Hematopoietic multipotent progenitor cell treated with erythropoietin and hydrocortisone succinate and interleukin-3 and kit ligand, for 4 days (in vitro differentiated cells): ENCODE results near the gene ARPC2.
A peak's percentile ranks its signal among the peaks of the same experiment; 100 is the strongest.
"Not testable (repeated sequence)": the region's sequence is repeated elsewhere in the genome, so short reads cannot be mapped to it uniquely, and the experiment has no call there.

Experiments used
- DNase-seq: peaks from one replicate; pipeline ENCODE4 v3.0.0-alpha.2; 2015

The ARPC2 gene

GRCh38 chr2:218216674-218217359 is at the start of gene ARPC2:
Gene ARPC2 (plus strand): TSS chr2:218217189. CDS start chr2:218217471, 282 bp downstream.
- peak; percentile 98 for DNase-seq

DNA sequence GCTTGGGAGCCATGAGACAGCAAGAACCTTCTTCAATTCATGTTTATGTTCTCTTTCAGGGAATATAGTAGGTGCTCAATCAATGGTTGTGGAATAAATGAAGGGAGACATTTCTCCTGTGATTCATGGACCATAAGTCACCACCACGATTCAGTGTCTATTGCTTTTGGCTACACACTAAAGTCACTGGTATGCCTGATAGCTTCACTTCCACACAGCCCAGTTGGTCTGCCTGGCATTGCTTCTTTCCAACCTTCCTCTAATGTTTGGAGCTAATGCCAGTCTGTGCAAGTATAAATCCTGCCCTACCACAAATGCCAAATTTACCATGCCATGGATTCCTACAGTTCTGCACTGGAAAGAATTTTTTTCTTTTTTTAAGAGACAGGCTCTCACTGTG is 49.0 kb upstream of the ARPC2 start:
- DNase-seq: no peak

DNA sequence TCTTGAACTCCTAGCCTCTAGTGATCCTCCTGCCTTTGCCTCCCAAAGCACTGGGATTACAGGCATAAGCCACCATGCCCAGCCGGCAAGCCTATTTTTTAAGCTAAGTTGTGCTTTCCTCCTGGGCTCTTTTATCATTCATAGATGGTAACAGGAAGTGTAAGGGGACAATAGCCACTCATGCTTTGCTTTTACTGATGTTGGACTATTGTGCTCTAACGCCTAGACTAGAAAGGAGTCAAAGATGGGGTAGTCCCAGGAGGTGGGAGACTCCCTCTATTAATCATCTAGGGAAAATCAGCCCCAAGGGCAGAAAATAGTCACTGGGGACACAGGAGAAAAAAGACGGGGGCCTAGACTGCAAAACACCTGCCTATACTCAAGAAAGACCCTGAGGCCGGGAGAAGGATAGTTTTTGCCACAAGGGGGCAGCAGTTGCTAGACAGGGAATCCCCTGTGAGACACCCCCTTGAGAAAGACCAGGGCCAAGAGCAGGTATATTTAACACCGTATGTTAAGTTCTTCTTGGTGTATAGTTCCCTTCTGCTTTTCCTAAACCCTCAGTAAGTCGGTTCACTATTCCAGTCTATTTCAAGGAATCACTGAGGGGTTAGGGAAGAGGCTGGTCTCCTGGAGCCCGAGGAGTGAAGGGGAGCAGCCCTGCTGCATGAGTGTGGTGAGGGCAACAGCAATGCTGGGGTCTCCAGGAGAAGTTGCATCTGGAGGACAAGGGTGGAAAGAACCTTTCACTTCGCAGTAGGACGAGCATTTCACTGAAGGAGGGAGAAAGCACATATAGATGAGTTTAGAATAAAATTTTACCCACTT is 48.1 kb upstream of the ARPC2 start:
- peak; percentile 81 for DNase-seq

- DNase-seq: no peak
Measured at GRCh38 chr2:218169757-218170546, 47.0 kb upstream of the ARPC2 start.

DNA sequence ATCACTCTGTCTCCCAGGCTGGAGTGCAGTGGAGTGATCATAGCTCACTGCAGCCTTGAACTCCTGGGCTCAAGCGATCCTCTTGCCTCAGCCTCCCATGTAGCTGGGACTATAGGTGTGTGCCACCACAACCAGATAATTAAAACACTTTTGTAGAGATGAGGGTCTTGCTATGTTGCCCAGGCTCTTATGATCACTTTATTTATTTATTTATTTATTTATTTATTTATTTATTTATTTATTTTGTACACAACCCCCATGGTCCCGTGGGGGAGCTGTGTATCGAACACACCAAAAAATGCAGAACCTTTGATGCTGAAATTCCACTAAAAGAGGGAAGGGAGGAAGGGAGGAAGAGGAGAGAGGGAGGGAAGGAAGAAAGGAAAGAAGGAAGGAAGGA is 45.2 kb upstream of the ARPC2 start:
- DNase-seq: not testable (repeated sequence)

- DNase-seq: no peak
Measured at GRCh38 chr2:218172845-218173244, 44.1 kb upstream of the ARPC2 start.

DNA sequence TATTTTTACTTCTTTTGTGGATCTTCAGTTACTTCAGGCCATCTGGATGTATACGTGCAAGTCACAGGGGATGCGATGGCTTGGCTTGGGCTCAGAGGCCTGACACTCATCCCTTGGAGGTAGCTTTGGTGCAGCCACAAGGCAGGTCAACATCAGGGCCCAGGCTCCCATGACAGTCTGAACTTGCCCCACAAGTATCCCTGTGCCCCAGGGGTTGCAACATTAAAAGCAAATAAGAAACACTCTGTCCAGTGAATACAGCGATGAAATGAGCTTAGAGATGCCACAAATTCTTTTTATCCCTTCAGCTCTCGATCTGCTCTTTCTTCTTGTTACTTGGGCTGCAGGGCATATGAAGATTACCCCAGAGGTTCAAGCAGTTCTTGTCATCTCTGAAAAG is 37.2 kb upstream of the ARPC2 start:
- DNase-seq: no peak

- DNase-seq: no peak
Measured at GRCh38 chr2:218180467-218181114, 36.4 kb upstream of the ARPC2 start.

DNA sequence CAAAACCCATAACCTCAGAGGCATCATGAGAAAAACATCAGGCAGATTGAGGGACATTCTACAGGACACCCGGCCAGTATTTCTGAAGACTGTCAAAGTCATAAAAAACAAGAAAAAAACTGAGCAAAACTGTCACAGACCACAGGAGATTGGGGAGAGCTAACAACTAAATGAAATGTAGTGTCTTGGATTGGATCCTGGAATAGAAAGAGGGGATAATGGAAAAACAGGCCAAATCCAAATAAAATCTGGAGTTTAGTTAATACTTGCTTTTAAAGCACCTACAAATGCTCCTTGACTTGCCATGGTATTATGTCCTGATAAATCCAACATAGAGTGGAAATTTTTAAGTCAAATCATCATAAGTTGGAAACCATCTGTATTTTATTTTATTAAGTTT is 32.7 kb upstream of the ARPC2 start:
- DNase-seq: no peak

- peak; percentile 90 for DNase-seq
Measured at GRCh38 chr2:218186355-218186766, 30.6 kb upstream of the ARPC2 start.

DNA sequence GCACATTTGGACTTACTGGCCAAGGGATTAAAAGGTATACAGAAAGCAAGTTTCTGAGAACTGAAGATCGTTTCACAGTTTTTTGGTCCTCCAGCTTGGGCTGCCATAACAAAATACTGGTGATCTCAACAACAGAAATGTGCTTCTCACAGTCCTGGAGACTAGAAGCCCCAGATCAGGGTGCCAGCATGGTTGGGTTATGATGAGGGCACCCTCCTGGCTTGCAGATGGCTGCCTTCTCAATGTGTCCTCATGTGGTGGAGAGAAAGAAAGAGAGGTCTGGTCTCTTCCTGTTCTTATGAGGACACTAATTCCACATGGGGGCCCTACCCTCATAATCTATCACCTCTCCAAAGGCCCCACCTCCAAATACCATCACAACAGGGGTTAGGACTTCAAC is 30.1 kb upstream of the ARPC2 start:
- DNase-seq: no peak

GRCh38 chr2:218187296-218188015 is 29.5 kb upstream of the ARPC2 start:
- peak; percentile 17 for DNase-seq

- DNase-seq: no peak
Measured at GRCh38 chr2:218188528-218188927, 28.5 kb upstream of the ARPC2 start.

- DNase-seq: no peak
Measured at GRCh38 chr2:218192902-218193430, 24.0 kb upstream of the ARPC2 start.

GRCh38 chr2:218193701-218194100 is 23.3 kb upstream of the ARPC2 start:
- DNase-seq: no peak

- DNase-seq: no peak
Measured at GRCh38 chr2:218194880-218195279, 22.1 kb upstream of the ARPC2 start.

GRCh38 chr2:218196974-218197373 is 20.0 kb upstream of the ARPC2 start:
- DNase-seq: no peak

GRCh38 chr2:218202266-218202665 is 14.7 kb upstream of the ARPC2 start:
- no peak for DNase-seq

DNA sequence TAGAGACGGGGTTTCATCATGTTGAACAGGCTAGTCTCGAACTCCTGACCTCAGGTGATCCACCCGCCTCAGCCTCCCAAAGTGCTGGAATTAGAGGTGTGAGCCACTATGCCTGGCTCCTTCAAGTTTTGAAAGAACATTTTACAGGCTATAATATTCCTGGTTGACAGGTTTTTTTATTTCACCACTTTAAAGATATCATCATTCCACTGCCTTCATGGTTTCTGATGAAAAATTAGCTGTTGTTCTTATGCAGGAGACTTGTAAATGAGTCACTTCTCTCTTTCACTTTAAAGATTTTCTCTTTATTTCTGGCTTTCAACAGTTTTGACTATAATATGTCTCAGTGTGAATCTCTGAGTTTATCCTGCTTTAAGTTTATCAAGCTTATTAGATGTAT is 7.9 kb upstream of the ARPC2 start:
- no peak for DNase-seq

- DNase-seq: no peak
Measured at GRCh38 chr2:218214116-218214515, 2.9 kb upstream of the ARPC2 start.

- DNase-seq: no peak
Measured at GRCh38 chr2:218216336-218216673, 684 bp upstream of the ARPC2 start.
